ENCODE measurements around the gene SLC10A3.

SLC10A3 gene

DNA sequence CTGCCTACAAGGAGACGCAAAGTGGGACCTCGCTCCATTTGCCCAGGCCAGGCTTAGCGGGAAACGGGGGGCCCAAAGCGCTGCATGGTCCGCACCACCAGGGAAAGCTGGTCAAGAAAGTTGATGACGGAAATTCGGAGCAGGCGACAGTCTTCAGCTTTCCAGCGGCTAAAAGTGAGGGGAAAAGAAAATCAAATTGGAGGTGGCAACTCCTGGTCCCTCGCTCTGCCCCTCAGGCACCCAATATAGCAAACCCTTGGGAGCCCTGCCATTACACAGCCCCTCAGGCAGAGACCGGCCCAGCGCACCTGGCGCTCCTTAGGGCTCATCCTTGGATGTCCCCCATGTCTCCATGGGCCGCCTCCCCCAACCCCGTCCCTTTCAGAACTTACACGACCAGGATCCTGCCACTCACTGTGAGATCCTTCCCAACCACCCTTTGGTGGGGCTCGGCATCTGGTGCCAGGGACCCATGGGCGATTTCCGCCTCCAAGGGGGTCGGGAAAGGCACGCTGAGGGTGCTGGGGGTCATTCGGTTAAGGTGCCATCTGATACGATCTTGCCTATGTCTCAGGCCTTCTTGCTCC, 12.4 kb downstream of the SLC10A3 start:
- Mint-ChIP-seq H3K4me3 (peak overlapping the region; percentile 83), H3K4me1 (peaks cover 20% of the 10 kb centered on the region), H3K27ac (no peak overlapping the region), H3K9me3 (peaks cover 73% of the 10 kb centered on the region), H3K36me3 (ENCODE audit: low read depth) (peaks cover 18% of the 10 kb centered on the region), H3K27me3 (ENCODE audit: low read depth, poor library complexity) (peaks cover 8% of the 10 kb centered on the region)
- DNase-seq, result no peak
- TF ChIP-seq, protein P1, sequence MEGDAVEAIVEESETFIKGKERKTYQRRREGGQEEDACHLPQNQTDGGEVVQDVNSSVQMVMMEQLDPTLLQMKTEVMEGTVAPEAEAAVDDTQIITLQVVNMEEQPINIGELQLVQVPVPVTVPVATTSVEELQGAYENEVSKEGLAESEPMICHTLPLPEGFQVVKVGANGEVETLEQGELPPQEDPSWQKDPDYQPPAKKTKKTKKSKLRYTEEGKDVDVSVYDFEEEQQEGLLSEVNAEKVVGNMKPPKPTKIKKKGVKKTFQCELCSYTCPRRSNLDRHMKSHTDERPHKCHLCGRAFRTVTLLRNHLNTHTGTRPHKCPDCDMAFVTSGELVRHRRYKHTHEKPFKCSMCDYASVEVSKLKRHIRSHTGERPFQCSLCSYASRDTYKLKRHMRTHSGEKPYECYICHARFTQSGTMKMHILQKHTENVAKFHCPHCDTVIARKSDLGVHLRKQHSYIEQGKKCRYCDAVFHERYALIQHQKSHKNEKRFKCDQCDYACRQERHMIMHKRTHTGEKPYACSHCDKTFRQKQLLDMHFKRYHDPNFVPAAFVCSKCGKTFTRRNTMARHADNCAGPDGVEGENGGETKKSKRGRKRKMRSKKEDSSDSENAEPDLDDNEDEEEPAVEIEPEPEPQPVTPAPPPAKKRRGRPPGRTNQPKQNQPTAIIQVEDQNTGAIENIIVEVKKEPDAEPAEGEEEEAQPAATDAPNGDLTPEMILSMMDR (IDR thresholded peaks at IDR 0.05), result no peak

DNA sequence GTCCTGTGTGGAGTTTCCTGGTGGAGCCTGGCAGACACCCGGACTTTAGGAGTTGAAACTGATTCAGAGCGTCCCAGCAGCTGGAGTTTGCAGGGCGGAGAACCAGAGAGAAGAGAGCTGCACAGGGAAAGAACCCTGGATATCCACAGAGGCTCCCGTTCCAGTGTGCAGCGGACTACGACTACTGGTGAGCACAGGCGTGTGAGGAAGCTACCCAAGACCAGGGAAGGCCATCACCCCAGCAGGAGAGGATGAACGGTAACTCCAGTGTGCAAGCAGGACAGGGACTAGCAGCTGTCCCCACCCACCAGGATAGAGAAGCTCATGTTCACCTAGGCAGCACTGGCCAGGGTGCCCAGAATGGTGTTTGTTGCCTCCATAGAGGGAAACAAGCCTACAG, 13.6 kb downstream of the SLC10A3 start:
- Mint-ChIP-seq H3K27ac (no peak overlapping the region), H3K27me3 (ENCODE audit: low read depth, poor library complexity) (peaks cover 2% of the 10 kb centered on the region), H3K4me1 (peaks cover 13% of the 10 kb centered on the region), H3K4me3 (no peak overlapping the region), H3K36me3 (ENCODE audit: low read depth) (peaks cover 20% of the 10 kb centered on the region), H3K9me3 (peaks cover 70% of the 10 kb centered on the region)
- TF ChIP-seq, protein P1 (IDR thresholded peaks at IDR 0.05), result no peak
- no peak for DNase-seq

DNA sequence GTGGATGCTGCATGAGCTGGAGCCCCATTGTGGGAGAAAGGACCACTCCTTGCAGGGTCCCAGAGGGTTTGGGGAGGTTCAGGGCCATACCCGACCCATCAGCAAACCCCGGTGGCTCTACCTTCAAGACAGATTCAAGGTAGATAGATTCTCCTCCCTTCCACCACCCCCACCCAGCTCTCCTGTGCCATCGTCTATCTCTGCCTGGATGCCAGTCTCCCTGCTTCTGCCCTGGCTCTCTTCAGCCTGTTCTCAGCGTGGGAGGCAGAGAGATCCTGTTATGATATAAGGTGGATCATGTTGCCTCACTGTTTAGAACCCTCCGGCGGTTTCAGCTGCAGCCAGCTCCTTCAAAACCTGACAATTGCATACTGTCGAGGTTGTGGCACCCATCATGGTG, 16.7 kb downstream of the SLC10A3 start:
- Mint-ChIP-seq H3K27me3 (ENCODE audit: low read depth, poor library complexity) (no peaks in the 10 kb centered on the region), H3K9me3 (peaks cover 59% of the 10 kb centered on the region), H3K27ac (peak overlapping the region; percentile 58), H3K4me1 (peaks cover 11% of the 10 kb centered on the region), H3K4me3 (no peak overlapping the region), H3K36me3 (ENCODE audit: low read depth) (peaks cover 20% of the 10 kb centered on the region)
- DNase-seq, result no peak
- TF ChIP-seq, protein P1 (IDR thresholded peaks at IDR 0.05), result no peak

DNA sequence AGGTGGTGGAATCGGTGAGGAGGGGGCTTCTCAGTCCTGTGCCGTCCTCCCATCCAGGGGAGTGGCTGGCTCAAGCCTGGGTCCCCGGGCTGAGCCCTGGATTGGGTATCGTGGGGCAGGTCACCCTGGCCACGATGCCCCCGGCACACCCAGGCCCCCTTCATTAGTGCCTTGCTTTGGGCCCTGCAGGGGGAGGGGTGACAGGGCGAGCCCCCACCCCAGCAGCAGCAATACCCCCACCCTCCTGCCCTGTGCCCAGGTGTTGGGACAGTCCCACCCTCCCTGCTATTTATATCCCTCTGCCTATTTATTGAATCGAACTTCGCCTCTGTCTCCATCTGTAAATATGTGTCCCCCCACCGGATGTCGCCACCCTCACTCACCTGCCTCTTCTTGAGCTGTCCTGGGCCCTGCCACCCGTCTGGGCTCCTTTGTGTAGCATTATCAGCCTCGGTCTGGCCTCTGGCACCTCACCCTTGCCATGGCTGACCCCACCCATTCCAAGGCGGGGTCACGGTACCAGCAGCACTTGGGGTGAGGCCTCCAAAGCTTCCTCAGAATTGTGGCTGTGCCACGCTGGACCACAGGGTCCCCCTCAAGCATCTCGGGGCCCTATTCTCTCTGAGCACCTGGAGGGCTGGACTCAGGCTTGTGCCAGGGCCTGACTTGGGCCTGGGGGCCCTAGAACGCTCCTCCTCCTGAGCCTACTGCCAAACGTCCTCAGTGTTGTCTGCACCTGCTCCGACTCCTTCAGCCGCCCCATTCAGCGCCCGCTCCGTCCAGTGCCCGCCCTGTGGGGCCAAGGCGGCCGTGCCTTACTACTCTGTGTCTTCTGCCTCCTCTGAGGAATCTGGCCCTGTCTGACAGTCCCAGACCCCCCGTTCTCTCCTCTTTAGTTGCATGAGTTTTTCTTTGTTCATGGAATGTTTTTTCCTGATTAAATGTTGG, 17.5 kb downstream of the SLC10A3 start:
- Mint-ChIP-seq H3K4me1 (peaks cover 11% of the 10 kb centered on the region), H3K4me3 (no peak overlapping the region), H3K27ac (peak overlapping the region; percentile 58), H3K27me3 (ENCODE audit: low read depth, poor library complexity) (no peaks in the 10 kb centered on the region), H3K9me3 (peaks cover 54% of the 10 kb centered on the region), H3K36me3 (ENCODE audit: low read depth) (peaks cover 20% of the 10 kb centered on the region)
- DNase-seq, result no peak
- TF ChIP-seq, protein P1 (IDR thresholded peaks at IDR 0.05), result no peak

DNA sequence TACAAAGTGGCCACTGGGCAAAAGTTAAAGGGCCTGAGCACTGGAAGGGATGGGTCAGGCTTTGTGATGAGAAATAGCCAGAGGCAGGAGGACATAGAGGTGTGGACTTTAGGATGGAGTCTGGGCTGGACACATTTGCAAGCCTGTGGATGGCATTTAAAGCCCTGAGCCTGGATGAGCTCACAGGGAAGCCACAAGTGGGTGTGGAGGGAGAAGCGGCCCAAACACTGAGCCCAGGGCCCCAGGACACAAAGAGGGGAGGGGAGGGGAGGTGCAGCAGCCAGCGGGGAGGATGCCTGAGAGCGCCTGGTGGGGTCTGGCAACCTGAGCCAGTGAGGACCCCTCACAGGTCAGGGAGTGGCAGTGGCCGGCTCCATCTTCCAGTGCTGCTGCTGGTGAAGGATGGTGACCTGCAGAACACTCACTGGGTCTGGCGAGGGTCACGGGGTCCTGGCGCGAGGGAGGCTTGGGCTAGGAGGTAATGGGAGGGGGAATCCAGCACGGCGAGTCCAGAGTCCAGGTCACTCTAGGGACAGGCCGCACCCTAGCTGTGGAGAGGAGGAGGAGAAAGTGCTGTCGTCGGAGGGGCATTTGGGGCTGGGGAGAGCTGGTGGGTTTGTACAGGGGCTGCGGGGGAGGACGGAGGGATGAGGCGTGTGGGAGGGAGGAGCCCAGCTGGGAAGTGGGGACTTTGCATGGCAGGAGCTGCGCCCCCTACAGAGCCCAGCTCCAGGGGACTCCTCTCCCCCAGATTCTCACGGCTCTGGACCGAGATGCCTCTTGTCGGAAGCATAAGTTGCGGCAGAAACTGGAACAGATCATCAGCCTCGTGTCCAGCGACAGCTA, 18.4 kb downstream of the SLC10A3 start:
- no peak for DNase-seq
- peaks cover 7% of the 10 kb centered on the region for H3K4me1 Mint-ChIP-seq
- TF ChIP-seq, protein P1 (IDR thresholded peaks at IDR 0.05), result no peak
- peaks cover 45% of the 10 kb centered on the region for H3K9me3 Mint-ChIP-seq
- no peaks in the 10 kb centered on the region for H3K27me3 Mint-ChIP-seq (ENCODE audit: low read depth, poor library complexity)
- H3K36me3 Mint-ChIP-seq (ENCODE audit: low read depth), result peaks cover 20% of the 10 kb centered on the region
- H3K27ac Mint-ChIP-seq, result no peak overlapping the region
- no peak overlapping the region for H3K4me3 Mint-ChIP-seq

All from nephron progenitor cell (in vitro differentiated cells).